GM13976 (cell line): ENCODE measurements around the gene RIMS4.
"Not testable (repeated sequence)": the region's sequence is repeated elsewhere in the genome, so short reads cannot be mapped to it uniquely, and the experiment has no call there.

ENCODE experiments used
- DNase-seq: peaks from one replicate; pipeline ENCODE4 v3.0.0; 2012; ENCODE audit warnings: low spot score
- CTCF ChIP-seq: IDR thresholded peaks from 2 replicates; pipeline ENCODE4 v1.5.1; 2012; ENCODE audit warnings: borderline replicate concordance, mild to moderate bottlenecking; ENCODE audit not compliant: insufficient read depth; ENCODE audit errors: extremely low read depth, missing control alignments, control extremely low read depth
- in situ Hi-C: fragments of 300-500 bp; cut with MboI; formaldehyde crosslinking; loops from one replicate; pipeline ENCODE4 v1.12.0; 2022; ENCODE audit warnings: low sequenced_read_pairs, mixed read lengths, inconsistent platforms; ENCODE audit not compliant: unreplicated experiment

Gene RIMS4

GRCh38 chr20:44827401-44827800, 17.1 kb upstream of the RIMS4 start:
- no peak for TF ChIP-seq CTCF
- no peak for DNase-seq
- in situ Hi-C loops, result no loop called here

GRCh38 chr20:44821576-44821975, 11.2 kb upstream of the RIMS4 start:
- DNase-seq, in situ Hi-C loops: not testable (repeated sequence)

GRCh38 chr20:44819936-44820335, 9.6 kb upstream of the RIMS4 start:
- TF ChIP-seq CTCF, result no peak
- in situ Hi-C loops, result no loop called here
- DNase-seq, result no peak

GRCh38 chr20:44817143-44817910, 7.0 kb upstream of the RIMS4 start:
- no peak for DNase-seq
- in situ Hi-C loops, result no loop called here
- TF ChIP-seq CTCF, result no peak

- in situ Hi-C loops, result no loop called here
- no peak for TF ChIP-seq CTCF
- no peak for DNase-seq
These were observed 4.6 kb upstream of the RIMS4 start for GRCh38 chr20:44814937-44815336.

GRCh38 chr20:44811150-44811685, 872 bp upstream of the RIMS4 start:
- in situ Hi-C loops, result no loop called here
- DNase-seq, result peak; percentile 17
- no peak for TF ChIP-seq CTCF

- in situ Hi-C loops, result no loop called here
- no peak for DNase-seq
- no peak for TF ChIP-seq CTCF
These were observed 320 bp downstream of the RIMS4 start for GRCh38 chr20:44810061-44810390.
